HG02642 (cell line): ENCODE results near the gene PDIK1L.

Source experiments
- ATAC-seq: cut with Tn5 transposase; IDR thresholded peaks from one replicate; pipeline ENCODE4 v1.9.1; 2021; ENCODE audit warnings: mild to moderate bottlenecking; ENCODE audit not compliant: unreplicated experiment, poor library complexity

Gene PDIK1L

GRCh38 chr1:26145960-26146294 is 34.3 kb downstream of the PDIK1L start:
- ATAC-seq, result no peak

GRCh38 chr1:26148887-26149286 is 37.3 kb downstream of the PDIK1L start:
- ATAC-seq, result no peak

- no peak for ATAC-seq
Observed at GRCh38 chr1:26153966-26154532, 42.4 kb downstream of the PDIK1L start.

GRCh38 chr1:26154750-26155149 is 43.1 kb downstream of the PDIK1L start:
- ATAC-seq, result no peak

GRCh38 chr1:26155370-26156284 is 44.0 kb downstream of the PDIK1L start:
- ATAC-seq, result no peak

- ATAC-seq, result no peak
Observed at GRCh38 chr1:26156285-26157038, 44.8 kb downstream of the PDIK1L start.

- no peak for ATAC-seq
Observed at GRCh38 chr1:26158271-26158907, 46.8 kb downstream of the PDIK1L start.

- ATAC-seq, result no peak
Observed at GRCh38 chr1:26158908-26159742, 47.5 kb downstream of the PDIK1L start, which contains the start of gene FAM110D. Gene FAM110D (plus strand): TSS chr1:26159079. CDS start chr1:26161292, 2,213 bp downstream.

- no peak for ATAC-seq
Observed at GRCh38 chr1:26159743-26160039, 48.1 kb downstream of the PDIK1L start.

GRCh38 chr1:26160527-26161414 is 49.1 kb downstream of the PDIK1L start:
- ATAC-seq, result no peak

- ATAC-seq, result no peak
Observed at GRCh38 chr1:26161415-26162219, 50.0 kb downstream of the PDIK1L start.

GRCh38 chr1:26162220-26162709 is 50.6 kb downstream of the PDIK1L start:
- no peak for ATAC-seq

- ATAC-seq, result no peak
Observed at GRCh38 chr1:26163684-26164035, 52.0 kb downstream of the PDIK1L start.

GRCh38 chr1:26164036-26164860 is 52.6 kb downstream of the PDIK1L start:
- ATAC-seq, result peak; percentile 48

- no peak for ATAC-seq
Observed at GRCh38 chr1:26164861-26165842, 53.5 kb downstream of the PDIK1L start.

GRCh38 chr1:26166719-26167281 is 55.2 kb downstream of the PDIK1L start:
- ATAC-seq, result no peak
